GM19463 (cell line): ENCODE measurements around the gene RGR.

Source experiments
- ATAC-seq: cut with Tn5 transposase; IDR thresholded peaks from one replicate; pipeline ENCODE4 v1.9.1; 2021; ENCODE audit warnings: mild to moderate bottlenecking, moderate library complexity; ENCODE audit not compliant: unreplicated experiment

The RGR gene, protein sequence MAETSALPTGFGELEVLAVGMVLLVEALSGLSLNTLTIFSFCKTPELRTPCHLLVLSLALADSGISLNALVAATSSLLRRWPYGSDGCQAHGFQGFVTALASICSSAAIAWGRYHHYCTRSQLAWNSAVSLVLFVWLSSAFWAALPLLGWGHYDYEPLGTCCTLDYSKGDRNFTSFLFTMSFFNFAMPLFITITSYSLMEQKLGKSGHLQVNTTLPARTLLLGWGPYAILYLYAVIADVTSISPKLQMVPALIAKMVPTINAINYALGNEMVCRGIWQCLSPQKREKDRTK

DNA sequence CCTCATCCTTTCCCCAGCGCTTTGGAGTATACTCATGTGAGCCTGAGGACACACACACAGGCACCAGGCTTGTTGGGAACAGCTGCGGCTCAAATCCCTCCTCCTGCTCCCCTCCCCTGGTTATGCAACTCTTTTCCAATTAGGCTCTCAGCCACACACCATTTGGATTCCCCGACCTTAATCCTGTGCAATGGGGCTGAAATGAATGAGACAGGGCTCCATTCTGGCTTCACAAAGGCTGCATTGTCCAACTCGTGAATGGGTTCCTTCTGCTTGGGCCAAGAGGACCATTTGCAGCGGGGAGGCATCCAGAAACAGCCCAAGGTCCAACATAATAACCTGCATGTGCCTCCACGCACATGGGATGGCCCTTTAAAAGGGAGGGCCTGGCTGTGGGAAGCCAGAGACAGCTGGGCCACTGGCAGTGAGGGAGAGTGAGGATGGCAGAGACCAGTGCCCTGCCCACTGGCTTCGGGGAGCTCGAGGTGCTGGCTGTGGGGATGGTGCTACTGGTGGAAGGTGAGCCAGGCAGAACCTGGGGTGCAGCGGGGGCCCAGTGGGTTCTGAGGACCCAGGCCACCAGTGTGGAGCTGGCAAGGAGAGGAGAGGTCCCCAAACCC is at the start of gene RGR:
TSS of gene RGR (plus strand) at position 403 of the 620 bp plus-strand sequence. CDS start at position 441, 38 bp downstream.
- ATAC-seq: no peak

DNA sequence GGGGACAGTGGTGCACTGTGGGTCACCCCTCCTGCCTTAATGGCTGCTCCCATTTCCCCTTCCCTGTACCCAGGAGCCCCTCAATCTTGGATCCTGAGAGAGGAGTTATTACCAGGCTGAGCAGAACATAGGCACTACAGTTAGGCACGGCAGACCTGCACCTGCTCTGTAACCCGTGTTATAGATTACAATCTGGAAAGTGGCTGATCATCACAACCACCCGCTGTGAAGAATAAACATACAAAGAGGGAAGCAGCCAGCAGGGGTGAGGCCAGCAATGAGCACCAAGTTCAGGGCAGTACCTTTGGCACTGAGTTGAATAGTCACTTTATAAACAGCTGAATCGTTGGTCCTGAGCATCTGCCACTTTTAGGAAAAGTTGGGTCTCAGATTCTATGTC is 48.8 kb upstream of the RGR start:
- no peak for ATAC-seq

DNA sequence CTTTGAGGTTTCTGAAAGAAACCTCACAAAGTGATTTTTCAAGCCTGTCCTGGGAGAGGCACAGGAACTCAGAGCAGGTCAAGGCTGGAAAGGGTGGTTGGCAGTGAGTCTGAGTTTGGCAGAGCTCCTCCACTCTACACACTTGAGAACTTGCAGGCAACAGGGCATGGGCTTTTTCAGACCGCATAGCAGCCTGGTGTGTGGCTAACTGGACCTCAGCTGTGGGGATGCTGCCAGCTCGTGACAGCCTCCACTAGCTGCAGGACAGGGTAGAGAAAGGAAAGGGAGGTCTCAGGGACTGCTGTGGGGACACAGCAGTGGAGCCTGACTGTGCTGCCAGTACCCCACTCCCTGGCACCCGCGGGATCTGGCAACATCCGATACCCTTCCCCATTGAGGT is 47.9 kb upstream of the RGR start:
- no peak for ATAC-seq

DNA sequence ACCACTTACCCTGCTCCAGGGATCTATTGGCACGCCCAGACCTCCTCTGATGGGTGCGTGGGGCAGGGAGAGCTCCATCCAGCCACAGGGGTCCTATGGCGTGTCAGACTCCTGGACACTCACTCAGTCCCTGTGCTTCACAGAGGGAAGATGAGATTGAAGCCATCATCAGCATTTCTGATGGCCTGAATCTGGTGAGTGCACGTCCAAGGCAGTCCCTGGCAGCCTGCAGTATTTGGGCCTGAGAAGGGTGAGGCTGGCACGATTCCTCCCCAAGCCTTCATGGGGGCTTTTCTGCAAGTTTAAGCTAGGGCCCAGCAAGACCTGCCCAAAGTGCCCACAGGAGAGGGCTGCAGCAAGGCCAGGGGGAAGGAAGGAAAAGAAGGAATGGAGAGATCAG is 47.2 kb upstream of the RGR start:
- ATAC-seq: no peak

DNA sequence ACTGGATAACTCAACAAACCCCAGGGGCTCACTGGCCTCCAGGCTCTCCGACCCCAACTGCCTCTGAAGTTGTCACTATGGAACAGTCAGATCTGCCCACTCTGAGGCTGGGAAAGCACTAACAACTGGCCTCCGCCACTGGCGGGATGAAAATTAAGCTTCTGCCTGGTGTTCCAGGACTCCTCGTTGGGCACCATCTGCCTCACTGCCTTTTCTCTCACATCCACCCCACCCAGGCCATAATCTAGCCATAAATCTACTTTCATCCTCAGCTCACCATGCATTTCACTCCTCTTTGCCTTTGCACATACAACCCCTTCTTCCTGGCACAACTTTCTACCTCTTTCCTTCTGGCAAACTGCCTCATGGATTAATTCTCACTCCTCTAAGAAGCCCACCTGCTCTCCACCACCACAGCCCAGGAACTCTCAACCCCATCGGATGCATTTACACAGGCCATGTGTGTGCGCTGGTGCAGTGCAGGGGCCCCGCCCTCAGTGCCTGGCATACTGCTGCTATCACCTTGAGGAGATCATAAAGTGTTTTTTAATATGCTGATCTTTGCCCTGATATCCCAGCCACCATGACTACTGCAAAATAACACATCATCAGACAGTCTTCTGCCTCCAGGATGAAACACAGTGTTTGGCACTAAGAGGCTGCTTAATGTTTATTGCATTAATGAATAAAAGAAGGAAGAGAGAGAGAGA is 46.5 kb upstream of the RGR start:
- no peak for ATAC-seq

DNA sequence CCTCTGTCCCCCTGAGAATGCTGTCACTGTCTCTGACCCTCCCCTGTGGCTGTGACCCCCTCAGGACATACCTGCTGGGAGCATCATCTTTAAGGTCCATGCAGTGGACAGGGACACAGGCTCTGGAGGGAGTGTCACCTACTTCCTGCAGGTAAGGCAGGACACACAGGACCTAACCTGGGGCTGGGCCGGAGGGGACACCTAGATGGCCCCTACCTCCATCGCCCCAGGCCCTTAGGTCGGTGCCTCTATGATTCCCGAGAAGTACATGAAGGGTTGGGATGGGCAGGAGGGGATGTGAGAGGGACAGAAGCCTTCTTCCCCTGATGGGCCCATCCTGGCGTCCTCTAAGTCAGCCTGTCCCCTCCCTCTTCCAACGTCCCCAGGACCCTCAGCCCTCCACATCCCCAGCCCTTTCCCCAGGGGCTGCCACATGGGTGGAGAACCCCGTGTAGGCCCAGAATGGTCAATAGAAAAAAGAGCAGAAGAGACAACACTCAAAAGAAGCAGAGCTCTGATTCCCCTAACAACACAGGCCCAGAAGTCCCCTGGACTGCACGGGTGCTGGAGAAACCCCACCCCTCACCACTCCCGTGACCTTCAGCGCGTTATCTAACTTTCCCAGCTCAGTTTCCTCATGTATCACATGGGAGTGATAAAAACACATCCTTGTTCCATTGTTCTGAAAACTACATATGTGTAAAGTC is 44.2 kb upstream of the RGR start:
- no peak for ATAC-seq

DNA sequence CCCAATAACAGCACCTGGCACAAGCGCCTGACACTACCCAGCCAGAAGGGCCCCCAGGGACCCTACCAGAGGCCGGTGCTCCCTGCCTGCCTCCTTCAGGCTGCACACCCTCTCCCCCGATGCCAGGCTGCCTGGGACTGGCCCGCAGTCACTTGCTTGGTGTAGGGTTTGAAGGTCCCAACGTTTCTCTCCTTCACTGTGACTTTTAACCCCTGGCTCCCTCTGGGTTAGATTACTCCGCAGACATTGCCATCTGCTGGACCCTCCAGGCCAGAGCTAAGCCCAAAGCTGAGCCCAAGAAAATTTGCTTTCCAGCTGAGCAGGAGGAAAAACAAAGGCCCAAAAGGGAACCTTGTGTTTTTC is 43.6 kb upstream of the RGR start:
- ATAC-seq: no peak

DNA sequence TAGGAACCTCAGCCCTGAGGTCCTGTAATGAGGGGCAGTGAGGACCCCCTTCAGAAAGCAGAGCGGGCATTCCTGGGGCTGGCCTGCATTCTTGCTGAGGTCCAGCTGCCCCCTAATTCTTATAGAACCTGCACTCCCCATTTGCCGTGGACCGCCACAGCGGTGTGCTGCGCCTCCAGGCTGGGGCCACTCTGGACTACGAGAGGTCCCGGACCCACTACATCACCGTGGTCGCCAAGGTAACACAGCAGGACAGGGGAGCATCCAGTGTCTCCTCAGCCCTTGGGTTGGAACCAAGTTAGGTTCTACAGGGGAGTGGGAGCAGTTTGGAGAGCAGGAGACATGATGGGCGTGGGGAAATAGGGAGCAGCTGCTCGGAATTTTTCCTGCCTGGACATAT is 43.2 kb upstream of the RGR start:
- no peak for ATAC-seq

DNA sequence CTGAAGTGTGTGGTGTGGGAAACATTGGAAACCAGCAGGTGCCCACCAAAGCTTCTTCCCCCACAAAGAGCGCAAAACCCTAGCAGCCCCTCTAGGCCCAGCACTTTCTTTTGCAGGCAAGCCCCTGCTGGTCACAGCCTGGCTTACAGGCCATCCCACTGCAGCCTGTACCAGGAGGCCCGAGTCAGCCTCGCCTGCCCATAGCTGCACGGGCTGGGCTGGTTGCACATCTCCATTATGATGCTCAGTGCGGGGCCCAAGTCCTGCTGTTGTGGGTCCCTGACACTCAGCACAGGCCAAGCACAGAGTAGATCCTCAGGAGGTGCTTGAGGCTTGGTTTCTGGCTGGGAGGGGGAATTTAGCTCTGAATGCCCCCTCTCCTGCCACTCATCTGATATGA is 42.5 kb upstream of the RGR start:
- ATAC-seq: no peak

DNA sequence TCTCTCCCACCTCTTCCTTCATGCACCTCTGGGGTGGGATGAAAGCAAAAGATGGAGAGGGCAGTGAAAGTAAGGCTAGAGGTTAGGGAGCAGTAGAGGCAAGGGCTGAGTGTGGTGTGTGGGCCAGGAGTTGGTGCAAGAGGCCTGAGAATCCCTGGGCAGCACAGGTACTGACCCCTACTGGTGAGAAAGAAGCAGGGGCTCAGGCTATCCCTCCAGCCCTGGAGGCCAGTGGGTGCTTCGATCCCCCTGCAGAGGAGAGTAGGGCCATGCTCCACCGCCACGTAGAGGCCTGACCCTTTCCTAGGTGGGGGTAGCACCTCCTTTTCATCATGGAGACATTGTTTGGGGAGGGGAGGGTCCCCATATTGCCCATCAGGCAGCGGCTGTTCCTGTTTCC is 40.7 kb upstream of the RGR start:
- peak; percentile 49 for ATAC-seq

DNA sequence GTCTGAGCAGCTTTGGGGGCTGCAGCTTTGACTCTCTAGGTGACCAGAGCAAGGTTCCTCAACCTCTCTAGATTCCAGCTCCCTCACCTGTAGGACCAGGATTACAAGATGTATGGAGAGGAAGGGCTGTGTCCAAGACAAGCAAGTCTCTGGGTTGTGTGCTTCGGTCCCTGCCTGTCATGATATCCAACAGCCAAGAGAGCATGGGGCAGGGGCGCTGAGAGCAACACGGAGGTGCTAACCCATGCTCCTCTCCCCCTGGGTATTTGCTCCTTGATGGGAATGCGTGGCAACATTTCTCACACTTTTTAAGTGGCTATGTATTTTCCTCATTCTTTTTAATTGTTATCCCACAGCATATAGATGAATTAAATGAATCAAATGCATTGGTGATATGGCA is 40.2 kb upstream of the RGR start:
- no peak for ATAC-seq

DNA sequence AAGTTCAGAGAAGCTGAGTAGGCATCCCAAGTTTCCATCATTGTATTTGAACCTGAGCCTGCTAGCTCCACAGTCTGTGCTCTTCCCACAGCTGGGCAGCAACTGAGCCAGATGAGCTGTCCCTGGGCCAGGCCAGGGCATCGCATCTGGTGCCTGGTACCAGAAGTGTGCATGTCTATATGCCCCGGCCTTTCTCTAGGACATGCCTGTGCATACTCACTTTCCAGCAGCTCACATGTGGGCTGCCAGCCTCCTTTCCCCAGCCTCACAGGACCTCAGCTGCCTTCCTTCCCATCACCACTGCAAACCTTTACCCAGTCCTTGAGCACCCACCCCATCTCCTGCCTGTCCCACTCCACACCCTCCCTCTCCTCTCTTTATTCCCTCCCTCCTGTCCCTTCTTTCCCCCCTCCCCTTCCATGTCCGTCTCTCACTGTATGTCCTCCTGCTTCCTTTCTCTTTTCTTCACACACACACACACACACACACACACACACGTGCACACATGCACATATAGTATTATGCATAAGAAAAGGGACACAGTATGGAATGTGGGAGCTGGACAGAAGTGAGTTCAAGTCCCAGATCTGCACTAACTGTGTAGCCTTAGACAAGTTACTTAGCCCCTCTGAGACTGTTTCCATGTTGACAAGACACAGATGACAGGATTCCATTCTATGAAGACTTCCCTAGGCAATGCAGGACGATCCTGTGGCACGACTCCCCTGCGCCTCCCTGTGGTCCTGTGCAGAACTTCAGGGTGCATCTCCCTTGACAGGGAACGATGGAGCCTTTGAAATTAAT is 39.6 kb upstream of the RGR start:
- peak; percentile 79 for ATAC-seq

DNA sequence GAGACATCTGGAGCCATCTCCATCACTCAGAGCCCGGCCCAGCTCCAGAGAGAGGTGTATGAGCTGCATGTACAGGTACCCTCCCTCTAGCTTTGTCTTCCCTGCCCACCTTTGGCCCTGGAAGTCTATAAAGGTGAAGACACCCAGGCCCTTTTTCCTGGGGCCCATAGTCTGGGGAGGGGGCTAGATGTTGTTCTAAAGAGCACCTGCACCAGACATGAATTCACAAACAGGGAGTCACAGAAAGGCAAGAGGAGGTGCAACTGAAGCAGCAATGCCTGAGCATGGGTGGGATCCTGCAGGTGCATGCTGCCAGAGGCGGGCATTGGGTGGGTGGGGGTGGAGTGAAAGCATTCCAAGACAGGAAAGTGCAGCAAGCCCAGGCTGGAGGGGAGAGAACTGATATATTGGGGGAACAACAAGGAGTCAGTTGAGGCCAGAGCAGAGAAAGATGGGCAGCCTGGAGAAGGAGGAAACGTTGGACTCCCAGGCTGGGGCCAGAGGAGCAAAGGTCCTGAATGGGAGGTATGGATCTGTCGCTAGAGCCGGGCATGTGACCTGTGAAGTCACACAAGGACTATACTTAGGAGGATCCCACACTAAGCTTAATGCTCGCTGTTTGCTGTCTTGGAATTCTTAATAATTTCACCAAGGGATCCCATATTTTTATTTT is 38.9 kb upstream of the RGR start:
- no peak for ATAC-seq

DNA sequence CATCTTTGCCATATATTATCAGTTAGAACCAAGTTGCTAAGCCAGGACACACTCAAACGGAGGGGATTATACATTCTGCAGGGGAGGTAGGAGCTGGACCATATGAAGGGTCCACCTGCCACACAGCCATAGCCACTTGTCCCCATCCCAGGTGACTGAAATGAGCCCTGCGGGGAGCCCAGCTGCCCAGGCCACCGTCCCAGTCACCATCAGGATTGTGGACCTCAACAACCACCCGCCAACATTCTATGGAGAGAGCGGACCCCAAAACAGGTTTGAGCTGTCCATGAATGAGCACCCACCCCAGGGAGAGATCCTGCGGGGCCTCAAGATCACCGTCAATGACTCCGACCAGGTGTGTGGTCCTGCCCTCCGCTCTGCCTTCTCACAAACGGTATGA is 36.8 kb upstream of the RGR start:
- ATAC-seq: no peak

DNA sequence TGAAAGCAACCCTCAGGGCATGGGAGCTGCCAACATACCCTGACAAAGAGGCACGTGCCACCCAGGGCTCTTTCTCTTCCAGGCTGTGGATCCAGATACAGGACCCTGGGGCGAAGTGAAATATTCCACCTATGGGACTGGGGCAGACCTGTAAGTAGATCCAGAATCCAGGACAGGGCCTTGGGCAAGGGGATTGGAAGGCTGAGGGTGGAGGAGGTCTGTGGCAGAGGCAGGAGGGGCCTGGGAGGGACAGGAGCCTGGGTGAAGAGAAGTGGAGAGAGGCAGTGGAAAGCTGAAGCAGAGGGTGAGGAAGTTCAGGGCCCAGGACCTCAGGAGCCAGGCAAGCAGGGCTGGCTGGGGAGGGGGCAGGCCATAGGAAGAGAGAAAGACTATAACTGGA is 33.3 kb upstream of the RGR start:
- ATAC-seq: no peak

DNA sequence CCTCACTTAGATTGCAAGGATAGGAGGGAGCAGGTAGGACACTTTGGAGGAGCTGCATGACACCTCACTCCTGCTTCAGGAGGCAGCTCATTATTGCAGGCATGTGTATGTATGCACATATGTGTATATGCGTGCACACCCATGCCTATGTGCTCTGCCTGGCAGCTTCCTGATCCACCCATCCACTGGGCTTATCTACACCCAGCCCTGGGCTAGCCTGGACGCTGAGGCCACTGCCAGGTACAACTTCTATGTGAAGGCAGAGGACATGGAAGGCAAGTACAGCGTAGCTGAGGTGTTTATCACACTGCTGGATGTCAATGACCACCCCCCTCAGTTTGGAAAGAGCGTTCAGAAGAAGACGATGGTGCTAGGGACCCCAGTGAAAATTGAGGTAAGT is 32.8 kb upstream of the RGR start:
- no peak for ATAC-seq

DNA sequence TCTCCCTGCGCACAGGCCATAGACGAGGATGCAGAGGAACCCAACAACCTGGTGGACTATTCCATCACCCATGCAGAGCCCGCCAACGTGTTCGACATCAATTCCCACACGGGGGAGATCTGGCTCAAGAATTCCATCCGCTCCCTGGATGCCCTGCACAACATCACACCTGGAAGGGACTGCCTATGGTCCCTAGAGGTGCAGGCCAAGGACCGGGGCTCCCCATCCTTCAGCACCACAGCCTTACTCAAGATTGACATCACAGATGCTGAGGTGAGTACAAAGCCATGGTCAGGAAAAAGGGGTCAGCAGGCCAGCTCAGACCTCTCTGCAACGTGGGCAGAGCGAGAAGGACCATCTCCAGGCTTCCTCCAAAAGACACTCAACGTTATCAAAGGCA is 31.8 kb upstream of the RGR start:
- ATAC-seq: no peak

DNA sequence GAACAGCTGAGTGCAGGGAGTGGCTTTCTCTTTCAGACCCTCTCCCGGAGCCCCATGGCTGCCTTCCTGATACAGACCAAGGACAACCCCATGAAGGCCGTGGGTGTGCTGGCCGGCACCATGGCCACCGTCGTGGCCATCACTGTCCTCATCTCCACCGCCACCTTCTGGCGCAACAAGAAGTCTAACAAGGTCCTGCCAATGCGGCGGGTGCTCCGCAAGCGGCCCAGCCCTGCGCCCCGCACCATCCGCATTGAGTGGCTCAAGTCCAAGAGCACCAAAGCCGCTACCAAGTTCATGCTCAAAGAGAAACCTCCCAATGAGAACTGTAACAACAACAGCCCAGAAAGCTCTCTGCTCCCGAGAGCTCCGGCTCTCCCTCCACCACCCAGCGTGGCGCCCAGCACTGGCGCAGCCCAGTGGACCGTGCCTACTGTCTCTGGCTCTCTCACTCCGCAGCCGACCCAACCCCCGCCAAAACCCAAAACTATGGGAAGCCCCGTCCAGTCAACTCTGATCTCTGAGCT is 30.7 kb upstream of the RGR start:
- no peak for ATAC-seq

DNA sequence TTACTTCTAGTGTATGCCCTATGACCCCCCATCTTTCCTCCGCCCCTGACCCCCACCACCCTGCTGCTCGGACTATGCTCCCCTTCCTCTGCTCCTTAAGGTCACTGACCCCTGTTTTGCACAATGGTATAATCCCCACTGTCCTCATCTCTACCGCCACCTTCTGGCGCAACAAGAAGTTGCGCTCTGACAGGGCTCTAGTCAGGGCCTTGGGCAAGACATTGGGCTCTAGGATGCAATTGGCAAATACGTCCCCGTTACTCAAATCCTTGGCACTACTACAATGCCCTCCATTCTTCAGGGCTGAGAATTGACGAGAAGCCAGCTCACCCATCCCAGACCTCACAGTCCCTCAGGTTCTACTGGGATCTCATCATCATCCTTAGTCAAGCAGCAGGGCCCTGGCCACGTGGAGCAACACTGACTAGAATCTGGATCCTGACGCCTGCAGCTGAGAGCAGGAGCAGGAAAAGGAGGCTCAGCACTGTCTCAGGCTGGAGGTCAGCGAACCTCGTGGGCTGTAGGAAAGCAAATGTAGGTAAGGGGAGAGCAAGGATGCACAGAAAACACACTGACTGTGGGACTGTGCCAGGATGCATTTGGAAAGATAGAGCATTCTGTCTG is 30.1 kb upstream of the RGR start:
- peak; percentile 88 for ATAC-seq

DNA sequence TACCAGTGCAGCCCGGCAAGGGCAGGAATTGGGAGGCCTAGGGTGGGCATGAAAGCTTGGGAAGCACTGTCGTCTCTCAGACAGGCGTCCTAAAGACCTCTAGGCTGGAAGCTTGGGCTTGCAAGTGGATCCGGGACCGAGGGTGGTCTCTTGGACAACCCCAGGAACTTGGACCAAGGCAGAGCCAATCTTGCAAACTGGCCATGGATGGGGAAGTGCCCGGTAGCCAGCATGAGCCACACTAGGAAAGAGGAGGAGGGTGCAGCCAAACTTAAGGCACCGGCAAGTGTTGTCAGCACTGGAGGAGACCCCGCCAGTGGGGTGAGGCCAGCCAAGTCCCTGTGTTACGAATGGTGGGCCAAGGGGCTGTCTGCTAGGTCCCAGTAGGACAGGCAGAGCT is 28.0 kb upstream of the RGR start:
- no peak for ATAC-seq
